Left lung (tissue), 10 donors: ENCODE data around the gene AMIGO3. TPM values are rescaled to one million over a fixed set of nuclear protein-coding genes. Genes with fewer than 3 reads are reported as not detected.

ENCODE experiments used
- ATAC-seq: fragments of 200-7000 bp; cut with Tn5 transposase; one replicate; pipeline ENCODE4 v1.9.1; 2020; ENCODE audit warnings: moderate library complexity
- DNase-seq, 4 donors: peaks; one replicate each; pipeline ENCODE4 v3.0.0-alpha.2; 2013 to 2020
- H3K27ac ChIP-seq, 2 donors: fragments of 200-600 bp; sonication (generic) in 1 of 2; one replicate each; pipeline versions ENCODE4 v1.5.0 to v1.8.0; 2020 to 2021
- H3K27me3 ChIP-seq, 2 donors: fragments of 200-600 bp; sonication (generic) in 1 of 2; one replicate each; pipeline versions ENCODE4 v1.5.0 to v1.8.0; 2020 to 2021
- H3K36me3 ChIP-seq, 2 donors: fragments of 200-600 bp; sonication (generic) in 1 of 2; one replicate each; pipeline versions ENCODE4 v1.5.0 to v1.8.0; 2020 to 2021
- H3K4me1 ChIP-seq, 2 donors: fragments of 200-600 bp; one replicate each; pipeline ENCODE4 v1.8.0; 2021
- H3K4me3 ChIP-seq, 2 donors: fragments of 200-600 bp; sonication (generic) in 1 of 2; one replicate each; pipeline versions ENCODE4 v1.5.0 to v1.8.0; 2020 to 2021; ENCODE audit warnings: mild to moderate bottlenecking in 1 of 2
- H3K9me3 ChIP-seq, 2 donors: fragments of 200-600 bp; sonication (generic) in 1 of 2; one replicate each; pipeline versions ENCODE4 v1.5.0 to v1.8.0; 2020 to 2021
- intact Hi-C, 2 donors: fragments of 100-400 bp; cut with DNase I; formaldehyde crosslinking; loops; one replicate each; pipeline versions ENCODE4 v1.11.2 to v1.14.2; 2022
- polyA plus RNA-seq, 6 donors: library from polyadenylated mRNA; unstranded; fragments of 120-200 nt; gene quantifications; one replicate each; pipeline ENCODE4 v1.2.1, GENCODE V29; 2013; ENCODE audit not compliant: insufficient read length in 6 of 6
- total RNA-seq, 2 donors: library from RNA; stranded (reverse); fragmentation: NEBNext Ultra II Directional; extraction: Animal tissue kit (Norgen Biotek cat#: 25700); gene quantifications; one replicate each; pipeline ENCODE4 v1.2.1, GENCODE V29; 2021
- TF ChIP-seq, protein P1 (sequence below), 2 donors: fragments of 200-600 bp; sonication (generic) in 1 of 2; IDR thresholded peaks; one replicate each; pipeline versions ENCODE4 v1.5.0 to v1.8.0; 2021; ENCODE audit warnings: antibody characterized with exemption in 2 of 2
- donor health status: DM: no; HTN: yes; CAD: no.
- donor health status: DM: no; HTN: no; CAD: no.

AMIGO3 gene
- total and polyA plus RNA-seq, 8 donors = 0.47 to 2.4 (median 1.8) TPM; not detected in 1

DNA sequence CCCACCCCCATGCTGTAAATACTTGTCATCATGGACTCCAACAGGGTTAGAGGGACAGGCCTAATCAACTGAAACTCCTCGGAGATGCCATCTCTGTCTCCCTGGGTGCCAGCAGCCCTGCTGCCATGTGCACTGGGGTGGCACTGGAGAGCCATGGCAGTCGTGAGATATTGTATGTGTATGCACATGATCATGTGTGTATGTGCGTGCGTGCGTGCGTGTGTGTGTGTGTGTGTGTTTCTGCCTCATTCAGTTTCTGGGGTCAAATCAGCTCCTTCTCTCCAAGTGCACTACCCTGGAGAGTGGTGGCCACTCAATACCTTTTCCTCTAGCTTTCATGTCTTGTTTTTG is 48.6 kb downstream of the AMIGO3 start:
- Histone ChIP-seq H3K4me1 (peaks cover 7 to 26% of the 10 kb centered on the region in 2 donors), H3K36me3 (peaks cover 0 to 4% of the 10 kb centered on the region in 2 donors), H3K9me3 (no peaks in the 10 kb centered on the region), H3K27me3 (no peaks in the 10 kb centered on the region), H3K27ac (no peak overlapping the region), H3K4me3 (no peak overlapping the region)
- ATAC-seq (no peak), DNase-seq (no peak)
- intact Hi-C loops = loop anchor here in 1 of 2 donors (5.0 kb wide), 1 partner anchor 134 kb away; no protein-coding TSS in a partner anchor
- TF ChIP-seq, protein P1, sequence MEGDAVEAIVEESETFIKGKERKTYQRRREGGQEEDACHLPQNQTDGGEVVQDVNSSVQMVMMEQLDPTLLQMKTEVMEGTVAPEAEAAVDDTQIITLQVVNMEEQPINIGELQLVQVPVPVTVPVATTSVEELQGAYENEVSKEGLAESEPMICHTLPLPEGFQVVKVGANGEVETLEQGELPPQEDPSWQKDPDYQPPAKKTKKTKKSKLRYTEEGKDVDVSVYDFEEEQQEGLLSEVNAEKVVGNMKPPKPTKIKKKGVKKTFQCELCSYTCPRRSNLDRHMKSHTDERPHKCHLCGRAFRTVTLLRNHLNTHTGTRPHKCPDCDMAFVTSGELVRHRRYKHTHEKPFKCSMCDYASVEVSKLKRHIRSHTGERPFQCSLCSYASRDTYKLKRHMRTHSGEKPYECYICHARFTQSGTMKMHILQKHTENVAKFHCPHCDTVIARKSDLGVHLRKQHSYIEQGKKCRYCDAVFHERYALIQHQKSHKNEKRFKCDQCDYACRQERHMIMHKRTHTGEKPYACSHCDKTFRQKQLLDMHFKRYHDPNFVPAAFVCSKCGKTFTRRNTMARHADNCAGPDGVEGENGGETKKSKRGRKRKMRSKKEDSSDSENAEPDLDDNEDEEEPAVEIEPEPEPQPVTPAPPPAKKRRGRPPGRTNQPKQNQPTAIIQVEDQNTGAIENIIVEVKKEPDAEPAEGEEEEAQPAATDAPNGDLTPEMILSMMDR (IDR thresholded peaks at IDR 0.05) = no peak

DNA sequence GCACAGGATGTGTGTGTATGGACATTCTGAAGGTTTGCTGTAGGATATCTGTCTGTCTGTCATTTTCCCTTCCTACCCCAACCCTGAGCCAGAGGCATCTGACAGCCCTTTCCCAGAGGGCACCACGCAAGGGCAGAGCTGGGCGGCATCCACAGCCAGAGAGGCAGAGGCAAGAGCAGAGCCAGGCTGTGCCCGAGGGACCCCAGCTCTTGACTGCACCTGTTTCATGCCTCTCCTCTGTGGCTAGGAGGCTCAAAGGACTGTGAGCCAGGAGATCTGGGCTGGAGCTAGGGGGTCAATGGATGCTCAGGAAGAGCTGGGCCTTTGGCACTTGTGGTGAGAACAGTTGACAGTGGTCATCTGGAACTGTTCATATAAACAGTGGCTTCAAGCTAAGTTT is 50.1 kb downstream of the AMIGO3 start:
- DNase-seq (no peak), ATAC-seq (no peak)
- TF ChIP-seq, protein P1 (IDR thresholded peaks at IDR 0.05) = no peak
- Histone ChIP-seq H3K27me3 (no peaks in the 10 kb centered on the region), H3K36me3 (no peaks in the 10 kb centered on the region), H3K4me1 (peaks cover 0 to 11% of the 10 kb centered on the region in 2 donors), H3K9me3 (no peaks in the 10 kb centered on the region), H3K4me3 (no peak overlapping the region), H3K27ac (no peak overlapping the region)
- intact Hi-C loops = no loop called here

DNA sequence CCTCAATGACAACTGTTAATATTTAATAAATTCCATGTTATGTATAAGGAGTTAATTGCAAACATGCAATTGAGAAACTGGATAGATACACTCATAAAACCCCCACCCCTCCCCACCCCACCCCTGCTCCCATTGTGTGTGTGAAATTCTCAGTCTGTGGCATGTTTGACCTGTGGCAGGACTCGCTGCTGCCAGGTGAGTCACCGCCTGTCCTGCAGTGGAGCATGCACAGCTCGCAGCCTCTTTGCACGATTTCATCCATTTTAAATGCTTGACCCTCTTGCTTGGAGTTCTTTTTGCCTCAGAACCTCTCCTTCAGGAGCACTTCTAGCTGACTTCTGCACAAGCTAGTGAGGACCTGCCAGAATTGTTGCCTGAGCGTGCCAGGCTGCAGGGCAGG is 50.6 kb downstream of the AMIGO3 start:
- H3K36me3 ChIP-seq = no peaks in the 10 kb centered on the region

DNA sequence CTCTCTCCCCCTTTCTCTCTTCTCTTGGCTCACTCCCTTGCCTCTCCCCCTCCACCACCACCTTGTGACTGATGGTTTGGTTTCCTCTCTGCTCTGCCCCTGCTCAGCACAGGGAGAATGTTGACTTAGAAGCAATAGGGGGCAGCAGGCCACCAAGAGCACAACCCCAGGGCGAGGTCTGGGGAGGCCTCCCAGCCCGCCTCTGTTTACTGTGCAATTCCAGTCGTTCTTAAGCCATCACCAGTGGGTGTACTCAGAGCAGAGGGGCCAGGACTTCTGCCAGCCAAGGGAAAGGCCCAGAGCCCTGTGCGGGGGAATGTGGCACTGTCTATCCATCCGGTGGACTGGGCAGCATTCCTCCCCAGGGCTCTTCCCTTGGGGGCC is 51.1 kb downstream of the AMIGO3 start:
- intact Hi-C loops = no loop called here
- no peak for ATAC-seq
- TF ChIP-seq, protein P1 (IDR thresholded peaks at IDR 0.05) = no peak
- Histone ChIP-seq H3K4me1 (peaks cover 0 to 10% of the 10 kb centered on the region in 2 donors), H3K4me3 (no peak overlapping the region), H3K36me3 (no peaks in the 10 kb centered on the region), H3K9me3 (no peaks in the 10 kb centered on the region), H3K27me3 (no peaks in the 10 kb centered on the region), H3K27ac (no peak overlapping the region)
- DNase-seq = no peak

More for the DNA sequence above, 50.6 kb downstream of the AMIGO3 start:
- Histone ChIP-seq H3K27ac (no peak overlapping the region), H3K27me3 (no peaks in the 10 kb centered on the region), H3K4me3 (no peak overlapping the region), H3K4me1 (peaks cover 0 to 11% of the 10 kb centered on the region in 2 donors), H3K9me3 (no peaks in the 10 kb centered on the region)
- ATAC-seq (no peak), DNase-seq (no peak)
- TF ChIP-seq, protein P1 (IDR thresholded peaks at IDR 0.05) = no peak
- intact Hi-C loops = no loop called here

DNA sequence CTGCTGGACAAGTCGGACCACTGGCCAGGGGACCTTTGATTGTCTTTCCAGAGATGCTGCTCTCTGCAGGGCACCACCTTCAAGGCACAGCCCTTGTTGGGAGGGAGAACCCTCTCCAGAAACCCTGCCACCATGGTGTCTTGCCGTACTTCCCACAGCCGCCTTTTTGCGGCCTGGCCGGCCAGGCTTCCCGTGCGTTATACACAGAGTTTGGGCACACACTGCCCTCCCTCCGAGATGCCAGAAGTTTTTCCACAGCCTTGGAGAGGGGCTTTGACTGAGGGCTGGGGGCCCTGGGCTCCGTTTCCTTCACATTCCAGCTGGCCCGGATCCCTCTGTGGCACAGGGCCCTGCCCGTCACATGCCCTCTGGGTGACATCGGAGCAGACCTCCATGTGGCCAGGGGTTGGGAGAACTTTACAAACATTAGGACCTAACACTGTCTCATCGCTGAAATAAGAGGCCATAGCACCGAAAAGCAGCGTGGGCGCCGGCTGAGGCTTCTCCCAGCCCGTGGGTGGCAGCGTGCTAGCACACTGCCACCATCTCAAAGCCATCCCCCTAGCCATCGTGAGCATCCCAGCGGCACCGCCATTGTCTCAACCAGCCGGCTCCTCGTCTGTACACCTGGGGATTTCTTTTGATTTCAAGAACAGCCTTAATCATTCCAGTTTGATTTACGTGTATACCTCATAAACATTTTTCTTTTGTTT is 51.6 kb downstream of the AMIGO3 start:
- ATAC-seq (no peak), DNase-seq (no peak)
- Histone ChIP-seq H3K4me3 (no peak overlapping the region), H3K9me3 (no peaks in the 10 kb centered on the region), H3K4me1 (peaks cover 0 to 6% of the 10 kb centered on the region in 2 donors), H3K36me3 (no peaks in the 10 kb centered on the region), H3K27ac (no peak overlapping the region), H3K27me3 (no peaks in the 10 kb centered on the region)
- TF ChIP-seq, protein P1 (IDR thresholded peaks at IDR 0.05) = no peak
- intact Hi-C loops = no loop called here

Other genes starting within 250 kb of the AMIGO3 start
- gene DAG1, start 249.4 kb downstream of the AMIGO3 start, total RNA-seq = 100 to 1,000 TPM in 1 of 2 donors, 10 to 100 TPM in 1; 87.9 to 116 TPM
- gene DAG1, start 249.4 kb downstream of the AMIGO3 start, polyA plus RNA-seq = 10 to 100 TPM; 43.4 to 58.1 (median 50.4) TPM
- gene BSN, start 165.2 kb downstream of the AMIGO3 start, total RNA-seq = under 1 TPM; 0.26 to 0.44 TPM
- gene BSN, start 165.2 kb downstream of the AMIGO3 start, polyA plus RNA-seq = 1 to 10 TPM in 2 of 6 donors, under 1 TPM in 4; 0.67 to 1.1 (median 0.94) TPM
- gene APEH, start 45.3 kb downstream of the AMIGO3 start, total RNA-seq = 100 to 1,000 TPM; 121 to 122 TPM
- 100 to 1,000 TPM in 3 of 6 donors, 10 to 100 TPM in 3; 88.6 to 108 (median 99.8) TPM for gene APEH, start 45.3 kb downstream of the AMIGO3 start, polyA plus RNA-seq
- 10 to 100 TPM; 12.5 to 19.1 TPM for gene MST1, start 30.2 kb downstream of the AMIGO3 start, total RNA-seq
- gene MST1, start 30.2 kb downstream of the AMIGO3 start, polyA plus RNA-seq = 10 to 100 TPM; 31.0 to 59.7 (median 39.8) TPM
- 10 to 100 TPM; 40.9 to 45.0 TPM for gene RNF123, start 30.1 kb downstream of the AMIGO3 start, total RNA-seq
- 10 to 100 TPM; 21.8 to 33.1 (median 30.4) TPM for gene RNF123, start 30.1 kb downstream of the AMIGO3 start, polyA plus RNA-seq
- gene GMPPB, start 4.3 kb upstream of the AMIGO3 start, total RNA-seq = 10 to 100 TPM; 41.0 to 69.5 TPM
- 10 to 100 TPM; 11.0 to 19.8 (median 12.6) TPM for gene GMPPB, start 4.3 kb upstream of the AMIGO3 start, polyA plus RNA-seq
- 10 to 100 TPM; 42.1 to 42.7 TPM for gene IP6K1, start 66.9 kb upstream of the AMIGO3 start, total RNA-seq
- gene IP6K1, start 66.9 kb upstream of the AMIGO3 start, polyA plus RNA-seq = 10 to 100 TPM; 31.8 to 51.2 (median 47.3) TPM
- gene CDHR4, start 80.2 kb upstream of the AMIGO3 start, total RNA-seq = 1 to 10 TPM in 1 of 2 donors, under 1 TPM in 1; 0.20 to 6.1 TPM
- gene CDHR4, start 80.2 kb upstream of the AMIGO3 start, polyA plus RNA-seq = 1 to 10 TPM in 5 of 6 donors, under 1 TPM in 1; 0.56 to 6.5 (median 3.8) TPM
- gene INKA1, start 83.6 kb upstream of the AMIGO3 start, total RNA-seq = 1 to 10 TPM; 3.7 to 6.3 TPM
- 10 to 100 TPM; 10.4 to 18.9 (median 15.8) TPM for gene INKA1, start 83.6 kb upstream of the AMIGO3 start, polyA plus RNA-seq
- gene UBA7, start 94.3 kb upstream of the AMIGO3 start, total RNA-seq = 100 to 1,000 TPM in 1 of 2 donors, 10 to 100 TPM in 1; 97.4 to 121 TPM
- gene UBA7, start 94.3 kb upstream of the AMIGO3 start, polyA plus RNA-seq = 10 to 100 TPM; 60.9 to 97.6 (median 75.9) TPM
- 1 to 10 TPM; 2.4 to 2.5 TPM for gene TRAIP, start 136.9 kb upstream of the AMIGO3 start, total RNA-seq
- 10 to 100 TPM; 10.1 to 15.1 (median 12.9) TPM for gene TRAIP, start 136.9 kb upstream of the AMIGO3 start, polyA plus RNA-seq
- gene CAMKV, start 150.2 kb upstream of the AMIGO3 start, total RNA-seq = not detected
- under 1 TPM in 3 of 6 donors, not detected in 3; 0.14 to 0.21 (median 0.14) TPM for gene CAMKV, start 150.2 kb upstream of the AMIGO3 start, polyA plus RNA-seq
- 10 to 100 TPM; 51.1 to 54.7 TPM for gene MST1R, start 184.2 kb upstream of the AMIGO3 start, total RNA-seq
- gene MST1R, start 184.2 kb upstream of the AMIGO3 start, polyA plus RNA-seq = 10 to 100 TPM in 1 of 6 donors, 1 to 10 TPM in 5; 6.0 to 10.0 (median 7.9) TPM
- 10 to 100 TPM; 13.9 to 15.6 TPM for gene MON1A, start 210.1 kb upstream of the AMIGO3 start, total RNA-seq
- 10 to 100 TPM in 5 of 6 donors, 1 to 10 TPM in 1; 8.5 to 15.0 (median 11.8) TPM for gene MON1A, start 210.1 kb upstream of the AMIGO3 start, polyA plus RNA-seq
- 10 to 100 TPM; 59.6 to 86.3 TPM for gene RBM6, start 220.5 kb upstream of the AMIGO3 start, total RNA-seq
- 100 to 1,000 TPM; 142 to 232 (median 186) TPM for gene RBM6, start 220.5 kb upstream of the AMIGO3 start, polyA plus RNA-seq